OCI-LY1 (cell line): ENCODE measurements around the gene KLK11.

ENCODE experiments used
- CTCF ChIP-seq: fragments of 200-600 bp; sonication (generic), shearing (Covaris generic); IDR thresholded peaks from 2 replicates; pipeline ENCODE4 v1.5.1; 2017; ENCODE audit warnings: mild to moderate bottlenecking, antibody characterized with exemption, low read length, moderate library complexity, mixed read lengths
- EZH2 ChIP-seq: fragments of 200-600 bp; sonication (generic), shearing (Covaris generic); IDR thresholded peaks from 2 replicates; pipeline ENCODE4 v1.8.0; 2017; ENCODE audit warnings: borderline replicate concordance, mixed run types, mild to moderate bottlenecking, antibody characterized with exemption, low read length, moderate library complexity, mixed read lengths

GRCh38 chr19:50977626-50978025 is 48.8 kb downstream of the KLK11 start:
- no peak for TF ChIP-seq CTCF
- no peak for TF ChIP-seq EZH2
